GM21526 (cell line): ENCODE measurements around the gene DDX47.
"Not testable (repeated sequence)": the region's sequence is repeated elsewhere in the genome, so short reads cannot be mapped to it uniquely, and the experiment has no call there.

Source experiments
- ATAC-seq: cut with Tn5 transposase; IDR thresholded peaks from one replicate; pipeline ENCODE4 v1.9.1; 2021; ENCODE audit warnings: moderate library complexity; ENCODE audit not compliant: unreplicated experiment, low FRiP score

The DDX47 gene

GRCh38 chr12:12868477-12869235 lies 55.5 kb downstream of the DDX47 start:
- ATAC-seq = no peak

GRCh38 chr12:12870465-12870864 lies 57.3 kb downstream of the DDX47 start:
- ATAC-seq = no peak

GRCh38 chr12:12871587-12872138 lies 58.5 kb downstream of the DDX47 start:
- no peak for ATAC-seq

- no peak for ATAC-seq
Observed at GRCh38 chr12:12872139-12872933, 59.2 kb downstream of the DDX47 start.

GRCh38 chr12:12872934-12873275 lies 59.8 kb downstream of the DDX47 start:
- ATAC-seq = no peak

- no peak for ATAC-seq
Observed at GRCh38 chr12:12874029-12874428, 60.9 kb downstream of the DDX47 start.

- not testable (repeated sequence) for ATAC-seq
Observed at GRCh38 chr12:12875301-12875700, 62.2 kb downstream of the DDX47 start.

- no peak for ATAC-seq
Observed at GRCh38 chr12:12877153-12877768, 64.1 kb downstream of the DDX47 start.

- no peak for ATAC-seq
Observed at GRCh38 chr12:12877781-12878455, 64.8 kb downstream of the DDX47 start.
